K562 (cell line): ENCODE results near the gene GAPDHS. TPM values are rescaled to one million over a fixed set of nuclear protein-coding genes. Genes with fewer than 3 reads are reported as not detected.

ENCODE experiments used
- CBX2 ChIP-seq: fragments of 200-600 bp; sonication (generic); IDR thresholded peaks from one replicate; pipeline ENCODE4 v1.6.1; 2012; ENCODE audit warnings: mild to moderate bottlenecking, low read length, inconsistent platforms; ENCODE audit not compliant: insufficient read depth, poor library complexity, severe bottlenecking
- CBX5 ChIP-seq: IDR thresholded peaks from 2 replicates; pipeline ENCODE4 v1.6.1; 2014; ENCODE audit warnings: low read depth, borderline replicate concordance
- EHMT2 ChIP-seq: fragments of 450-650 bp; IDR thresholded peaks from 2 replicates; pipeline ENCODE4 v1.6.1; 2018; ENCODE audit warnings: antibody characterized with exemption
- ELF2 ChIP-seq: fragments of 250-450 bp; sonication (Bioruptor Pico); IDR thresholded peaks from 2 replicates; pipeline ENCODE4 v1.5.0; 2021; ENCODE audit warnings: mild to moderate bottlenecking
- ELF4 ChIP-seq: fragments of 450-650 bp; formaldehyde crosslinking; IDR thresholded peaks from 2 replicates; pipeline ENCODE4 v1.4.0; 2022; ENCODE audit warnings: missing genetic modification characterization
- ESRRA ChIP-seq: fragments of 450-650 bp; IDR thresholded peaks from 2 replicates; pipeline ENCODE4 v1.6.1; 2014; ENCODE audit warnings: low read depth, mild to moderate bottlenecking, moderate library complexity, borderline replicate concordance
- HDAC1 ChIP-seq, 2 experiments: fragments of 450-650 bp; IDR thresholded peaks; 2 replicates each; pipeline ENCODE4 v1.6.1; 2016 to 2017; ENCODE audit warnings: inconsistent platforms in 1 of 2, mild to moderate bottlenecking in 1 of 2, moderate library complexity in 1 of 2
- ILK ChIP-seq: fragments of 450-650 bp; IDR thresholded peaks from 2 replicates; pipeline ENCODE4 v1.6.1; 2016; ENCODE audit warnings: missing genetic modification characterization, low read depth, mild to moderate bottlenecking, missing compliant biosample characterization, moderate library complexity, borderline replicate concordance
- MAFG ChIP-seq: fragments of 450-650 bp; conservative IDR thresholded peaks from 2 replicates; pipeline ENCODE4 v1.6.1; 2016; ENCODE audit warnings: missing genetic modification characterization, missing compliant biosample characterization
- NCOR1 ChIP-seq: fragments of 450-650 bp; IDR thresholded peaks from 2 replicates; pipeline ENCODE4 v1.6.1; 2016; ENCODE audit warnings: mild to moderate bottlenecking, moderate library complexity
- RAD21 ChIP-seq, 2 experiments: fragments of 250-450 bp in 1 of 2; fragments of 450-650 bp in 1 of 2; sonication (Bioruptor Pico) in 1 of 2; formaldehyde crosslinking in 1 of 2; IDR thresholded peaks in 1 of 2; conservative IDR thresholded peaks in 1 of 2; 2 replicates each; pipeline versions ENCODE4 v1.4.0 to v1.8.0; 2020 to 2022; ENCODE audit warnings: mild to moderate bottlenecking in 2 of 2, moderate library complexity in 1 of 2
- SMARCA4 ChIP-seq: fragments of 450-650 bp; IDR thresholded peaks from 2 replicates; pipeline ENCODE4 v1.6.1; 2016
- SOX6 ChIP-seq: fragments of 450-650 bp; IDR thresholded peaks from 2 replicates; pipeline ENCODE4 v1.6.1; 2014; ENCODE audit warnings: mild to moderate bottlenecking
- SPI1 ChIP-seq: IDR thresholded peaks from 2 replicates; pipeline ENCODE4 v1.6.1; 2011; ENCODE audit warnings: low read depth, low read length, control low read depth, borderline replicate concordance
- TBP ChIP-seq: optimal IDR thresholded peaks from 2 replicates; pipeline ENCODE3; 2011; ENCODE audit warnings: low read depth, low read length, improper control_type of control experiment
- ZNF384 ChIP-seq: IDR thresholded peaks from 2 replicates; pipeline ENCODE4 v1.6.1; 2012; ENCODE audit warnings: low read depth, low read length, improper control_type of control experiment
- ZSCAN29 ChIP-seq: fragments of 450-650 bp; IDR thresholded peaks from 2 replicates; pipeline ENCODE4 v1.6.1; 2017
- polyA plus RNA-seq, 8 experiments: library from polyadenylated mRNA; depleted of rRNA in 4 of 8; stranded (reverse) in 5 of 8; unstranded in 3 of 8; fragments of >200 nt; fragmentation: Nextera tagmentation in 2 of 8; fragmentation: Illumina TruSeq in 1 of 8; extraction: Ambion mirVana in 2 of 8; extraction: Trizol in 1 of 8; gene quantifications; 2 replicates each; pipeline versions ENCODE4 v1.2.1 to v1.2.3, GENCODE V29; 2011 to 2014; ENCODE audit warnings: inconsistent platforms in 1 of 8, missing spikeins in 1 of 8
- total RNA-seq, 7 experiments: library from RNA; depleted of rRNA in 6 of 7; stranded (reverse); fragments of >200 nt in 6 of 7; fragmentation: Illumina TruSeq in 2 of 7; extraction: Trizol in 2 of 7; gene quantifications; 2 replicates each; pipeline versions ENCODE4 v1.2.1 to v1.2.3, GENCODE V29; 2011 to 2021; ENCODE audit warnings: low replicate concordance in 1 of 7
- TF ChIP-seq, protein P1 (sequence below): sonication (generic); formaldehyde crosslinking; IDR thresholded peaks from 2 replicates; pipeline ENCODE4 v1.8.0; 2023; ENCODE audit warnings: missing genetic modification reagents, mild to moderate bottlenecking, borderline replicate concordance
- TF ChIP-seq, protein P2 (sequence below): fragments of 450-650 bp; conservative IDR thresholded peaks from 2 replicates; pipeline ENCODE4 v1.6.1; 2016; ENCODE audit warnings: missing genetic modification characterization, low read depth, mild to moderate bottlenecking, control low read depth, missing compliant biosample characterization

The GAPDHS gene
- total and polyA plus RNA-seq, 9 of the 15 experiments (the other 6 are each of a cell fraction or from before 2014, with no cell fraction given) = 0.08 to 0.12 TPM; not detected in 7

DNA sequence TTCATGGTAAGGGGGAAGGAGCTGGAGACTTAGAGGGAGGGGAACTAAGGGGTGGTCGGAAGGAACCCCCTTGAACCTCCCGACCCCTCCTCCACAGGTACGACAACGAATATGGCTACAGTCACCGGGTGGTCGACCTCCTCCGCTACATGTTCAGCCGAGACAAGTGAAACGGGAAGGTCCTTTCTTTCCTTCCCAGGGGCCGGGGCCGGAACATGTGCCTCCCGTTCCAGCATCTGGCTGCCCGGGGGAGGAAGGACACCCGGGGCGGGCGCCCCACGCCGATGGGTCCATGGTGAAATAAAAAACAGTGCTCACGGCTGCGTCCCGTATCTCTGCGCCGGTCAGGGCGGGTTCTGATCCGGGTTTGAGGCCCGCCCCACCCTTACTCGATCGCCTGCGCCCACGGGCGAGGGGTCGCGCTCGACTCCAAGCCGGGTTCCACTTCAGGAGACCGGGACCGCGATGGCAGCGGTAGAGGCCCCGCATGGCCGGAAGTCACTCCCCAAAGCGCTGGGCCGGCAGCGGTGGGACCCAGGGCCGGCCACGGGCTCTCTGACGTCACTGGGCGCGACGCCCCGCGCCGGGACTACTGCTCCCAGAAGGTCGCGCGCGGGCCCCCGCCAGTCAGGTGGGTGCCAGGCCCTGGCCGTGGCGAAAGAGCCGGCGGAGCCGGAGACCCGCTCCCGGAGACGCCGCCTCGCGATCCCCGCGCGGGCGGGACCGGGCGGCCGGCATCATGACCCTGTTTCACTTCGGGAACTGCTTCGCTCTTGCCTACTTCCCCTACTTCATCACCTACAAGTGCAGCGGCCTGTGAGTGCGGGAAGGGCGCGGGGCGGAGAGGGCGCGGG is 12.0 kb downstream of the GAPDHS start, which contains the start of gene TMEM147 (continued):
- TF ChIP-seq NCOR1 = no peak
- peak; percentile 75 for TF ChIP-seq ZSCAN29
- TF ChIP-seq, protein P1, sequence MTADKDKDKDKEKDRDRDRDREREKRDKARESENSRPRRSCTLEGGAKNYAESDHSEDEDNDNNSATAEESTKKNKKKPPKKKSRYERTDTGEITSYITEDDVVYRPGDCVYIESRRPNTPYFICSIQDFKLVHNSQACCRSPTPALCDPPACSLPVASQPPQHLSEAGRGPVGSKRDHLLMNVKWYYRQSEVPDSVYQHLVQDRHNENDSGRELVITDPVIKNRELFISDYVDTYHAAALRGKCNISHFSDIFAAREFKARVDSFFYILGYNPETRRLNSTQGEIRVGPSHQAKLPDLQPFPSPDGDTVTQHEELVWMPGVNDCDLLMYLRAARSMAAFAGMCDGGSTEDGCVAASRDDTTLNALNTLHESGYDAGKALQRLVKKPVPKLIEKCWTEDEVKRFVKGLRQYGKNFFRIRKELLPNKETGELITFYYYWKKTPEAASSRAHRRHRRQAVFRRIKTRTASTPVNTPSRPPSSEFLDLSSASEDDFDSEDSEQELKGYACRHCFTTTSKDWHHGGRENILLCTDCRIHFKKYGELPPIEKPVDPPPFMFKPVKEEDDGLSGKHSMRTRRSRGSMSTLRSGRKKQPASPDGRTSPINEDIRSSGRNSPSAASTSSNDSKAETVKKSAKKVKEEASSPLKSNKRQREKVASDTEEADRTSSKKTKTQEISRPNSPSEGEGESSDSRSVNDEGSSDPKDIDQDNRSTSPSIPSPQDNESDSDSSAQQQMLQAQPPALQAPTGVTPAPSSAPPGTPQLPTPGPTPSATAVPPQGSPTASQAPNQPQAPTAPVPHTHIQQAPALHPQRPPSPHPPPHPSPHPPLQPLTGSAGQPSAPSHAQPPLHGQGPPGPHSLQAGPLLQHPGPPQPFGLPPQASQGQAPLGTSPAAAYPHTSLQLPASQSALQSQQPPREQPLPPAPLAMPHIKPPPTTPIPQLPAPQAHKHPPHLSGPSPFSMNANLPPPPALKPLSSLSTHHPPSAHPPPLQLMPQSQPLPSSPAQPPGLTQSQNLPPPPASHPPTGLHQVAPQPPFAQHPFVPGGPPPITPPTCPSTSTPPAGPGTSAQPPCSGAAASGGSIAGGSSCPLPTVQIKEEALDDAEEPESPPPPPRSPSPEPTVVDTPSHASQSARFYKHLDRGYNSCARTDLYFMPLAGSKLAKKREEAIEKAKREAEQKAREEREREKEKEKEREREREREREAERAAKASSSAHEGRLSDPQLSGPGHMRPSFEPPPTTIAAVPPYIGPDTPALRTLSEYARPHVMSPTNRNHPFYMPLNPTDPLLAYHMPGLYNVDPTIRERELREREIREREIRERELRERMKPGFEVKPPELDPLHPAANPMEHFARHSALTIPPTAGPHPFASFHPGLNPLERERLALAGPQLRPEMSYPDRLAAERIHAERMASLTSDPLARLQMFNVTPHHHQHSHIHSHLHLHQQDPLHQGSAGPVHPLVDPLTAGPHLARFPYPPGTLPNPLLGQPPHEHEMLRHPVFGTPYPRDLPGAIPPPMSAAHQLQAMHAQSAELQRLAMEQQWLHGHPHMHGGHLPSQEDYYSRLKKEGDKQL (CRISPR knock-in tag) = no peak
- no peak for TF ChIP-seq SPI1
- TF ChIP-seq ELF2 (CRISPR knock-in tag) = peak; percentile 79; the same call in 1 of the 2 replicates
- TF ChIP-seq TBP = peak; percentile 74
- TF ChIP-seq SOX6 = no peak
- TF ChIP-seq ZNF384 = no peak
- no peak for TF ChIP-seq EHMT2
- no peak for TF ChIP-seq CBX5
- 0 out of 2 replicates have a peak, but pooled peaks have one; percentile 48 for TF ChIP-seq ELF4 (CRISPR knock-in tag)
- TF ChIP-seq HDAC1 (IDR thresholded peaks at IDR 0.05) = peak in 1 of 2 experiments; percentile 86; a peak in 2 of 4 replicates
- no peak for TF ChIP-seq CBX2
- no peak for TF ChIP-seq ILK (tag)
- TF ChIP-seq, protein P2, sequence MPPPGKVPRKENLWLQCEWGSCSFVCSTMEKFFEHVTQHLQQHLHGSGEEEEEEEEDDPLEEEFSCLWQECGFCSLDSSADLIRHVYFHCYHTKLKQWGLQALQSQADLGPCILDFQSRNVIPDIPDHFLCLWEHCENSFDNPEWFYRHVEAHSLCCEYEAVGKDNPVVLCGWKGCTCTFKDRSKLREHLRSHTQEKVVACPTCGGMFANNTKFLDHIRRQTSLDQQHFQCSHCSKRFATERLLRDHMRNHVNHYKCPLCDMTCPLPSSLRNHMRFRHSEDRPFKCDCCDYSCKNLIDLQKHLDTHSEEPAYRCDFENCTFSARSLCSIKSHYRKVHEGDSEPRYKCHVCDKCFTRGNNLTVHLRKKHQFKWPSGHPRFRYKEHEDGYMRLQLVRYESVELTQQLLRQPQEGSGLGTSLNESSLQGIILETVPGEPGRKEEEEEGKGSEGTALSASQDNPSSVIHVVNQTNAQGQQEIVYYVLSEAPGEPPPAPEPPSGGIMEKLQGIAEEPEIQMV = no peak
- no peak for TF ChIP-seq MAFG (tag)
- peak; percentile 59 for TF ChIP-seq ESRRA
- TF ChIP-seq RAD21 (CRISPR knock-in tag; conservative IDR thresholded peaks at IDR 0.05 in 1 of 2, IDR thresholded peaks at IDR 0.05 in 1 of 2) = peak in 1 of 2 experiments; percentile 15; a peak in 1 of 4 replicates
- TF ChIP-seq SMARCA4 = no peak
